GM12878 (cell line): Measurements from ENCODE around the gene ACTA2. TPM values are rescaled to one million over a fixed set of nuclear protein-coding genes. Genes with fewer than 3 reads are reported as not detected.

ENCODE experiments used
- CBX5 ChIP-seq: sonication (generic); IDR thresholded peaks from 2 replicates; pipeline ENCODE4 v1.6.1; 2016; ENCODE audit warnings: low read depth, moderate library complexity, mild to moderate bottlenecking, inconsistent platforms
- ETV6 ChIP-seq, 2 experiments: fragments of 450-650 bp in 1 of 2; IDR thresholded peaks in 1 of 2; conservative IDR thresholded peaks in 1 of 2; 2 replicates each; pipeline ENCODE4 v1.6.1; 2014; ENCODE audit warnings: antibody characterized with exemption in 1 of 2, borderline replicate concordance in 1 of 2, low read depth in 1 of 2, mild to moderate bottlenecking in 1 of 2, moderate library complexity in 1 of 2
- MTA2 ChIP-seq: fragments of 450-650 bp; IDR thresholded peaks from 2 replicates; pipeline ENCODE4 v1.6.1; 2016; ENCODE audit warnings: low read depth, mild to moderate bottlenecking, moderate library complexity
- MYC ChIP-seq: IDR thresholded peaks from 2 replicates; pipeline ENCODE4 v1.6.1; 2011; ENCODE audit warnings: mild to moderate bottlenecking, low read length, moderate library complexity, inconsistent platforms; ENCODE audit not compliant: insufficient read depth, insufficient replicate concordance, insufficient read length, severe bottlenecking
- NFIC ChIP-seq: IDR thresholded peaks from 2 replicates; pipeline ENCODE4 v1.6.1; 2012; ENCODE audit warnings: low read depth, mild to moderate bottlenecking, inconsistent platforms, low read length, moderate library complexity
- NR2F1 ChIP-seq: fragments of 450-650 bp; conservative IDR thresholded peaks from 2 replicates; pipeline ENCODE4 v1.6.1; 2017; ENCODE audit warnings: mild to moderate bottlenecking
- PAX5 ChIP-seq: IDR thresholded peaks from 2 replicates; pipeline ENCODE4 v1.6.1; 2011; ENCODE audit warnings: low read depth, low read length, borderline replicate concordance
- PAX8 ChIP-seq: fragments of 450-650 bp; IDR thresholded peaks from 2 replicates; pipeline ENCODE4 v1.6.1; 2017; ENCODE audit warnings: mild to moderate bottlenecking, moderate library complexity
- POLR2AphosphoS2 ChIP-seq: IDR thresholded peaks from 2 replicates; pipeline ENCODE4 v1.6.1; 2011; ENCODE audit warnings: low read depth, mild to moderate bottlenecking, low read length, improper control_type of control experiment, moderate library complexity
- POLR2AphosphoS5 ChIP-seq: IDR thresholded peaks from 2 replicates; pipeline ENCODE4 v1.6.1; 2011; ENCODE audit warnings: mild to moderate bottlenecking, low read length, inconsistent platforms
- RUNX3 ChIP-seq: IDR thresholded peaks from 2 replicates; pipeline ENCODE4 v1.6.1; 2012; ENCODE audit warnings: low read length, inconsistent platforms
- SIX5 ChIP-seq: IDR thresholded peaks from 2 replicates; pipeline ENCODE4 v1.6.1; 2011; ENCODE audit warnings: mild to moderate bottlenecking, low read depth, low read length, moderate library complexity; ENCODE audit not compliant: severe bottlenecking
- SMAD1 ChIP-seq: fragments of 450-650 bp; IDR thresholded peaks from 2 replicates; pipeline ENCODE4 v1.6.1; 2018; ENCODE audit warnings: mild to moderate bottlenecking, low read depth; ENCODE audit not compliant: partially characterized antibody
- TARDBP ChIP-seq: IDR thresholded peaks from 2 replicates; pipeline ENCODE4 v1.6.1; 2016; ENCODE audit warnings: borderline replicate concordance
- WRNIP1 ChIP-seq: IDR thresholded peaks from 2 replicates; pipeline ENCODE4 v1.6.1; 2011; ENCODE audit warnings: low read depth, low read length, improper control_type of control experiment, borderline replicate concordance
- ZNF207 ChIP-seq: fragments of 450-650 bp; IDR thresholded peaks from 2 replicates; pipeline ENCODE4 v1.6.1; 2014; ENCODE audit warnings: antibody characterized with exemption, mild to moderate bottlenecking, borderline replicate concordance
- ZNF384 ChIP-seq: IDR thresholded peaks from 2 replicates; pipeline ENCODE4 v1.6.1; 2012; ENCODE audit warnings: low read depth, mild to moderate bottlenecking, low read length, improper control_type of control experiment, borderline replicate concordance
- polyA plus RNA-seq, 11 experiments: library from polyadenylated mRNA; depleted of rRNA in 4 of 11; unstranded in 6 of 11; stranded (reverse) in 5 of 11; fragments of >200 nt; fragmentation: Nextera tagmentation in 4 of 11; fragmentation: Illumina TruSeq in 1 of 11; extraction: Ambion mirVana in 4 of 11; extraction: Trizol in 1 of 11; gene quantifications; 1 replicate in 1 of 11; 2 replicates in 10 of 11; pipeline versions ENCODE4 v1.2.1 to v1.2.3, GENCODE V29; 2011 to 2016; ENCODE audit warnings: inconsistent platforms in 2 of 11, missing spikeins in 2 of 11, low read depth in 1 of 11
- total RNA-seq, 4 experiments: library from RNA; depleted of rRNA in 3 of 4; stranded (reverse); fragments of >200 nt in 3 of 4; fragmentation: Illumina TruSeq in 1 of 4; extraction: Trizol in 1 of 4; gene quantifications; 2 replicates each; pipeline versions ENCODE4 v1.2.1 to v1.2.3, GENCODE V29; 2013 to 2021
- TF ChIP-seq, protein P1 (sequence below): IDR thresholded peaks from 2 replicates; pipeline ENCODE4 v1.6.1; 2011; ENCODE audit warnings: borderline replicate concordance, low read depth, mild to moderate bottlenecking, moderate library complexity, low read length; ENCODE audit not compliant: insufficient read depth, poor library complexity, severe bottlenecking
- TF ChIP-seq, protein P2 (sequence below): fragments of 450-650 bp; IDR thresholded peaks from 2 replicates; pipeline ENCODE4 v1.6.1; 2017; ENCODE audit warnings: borderline replicate concordance
- TF ChIP-seq, protein P3 (sequence below): fragments of 450-650 bp; IDR thresholded peaks from 2 replicates; pipeline ENCODE4 v1.6.1; 2014; ENCODE audit warnings: mild to moderate bottlenecking
- TF ChIP-seq, protein P4 (sequence below): IDR thresholded peaks from 2 replicates; pipeline ENCODE4 v1.6.1; 2012; ENCODE audit warnings: low read depth, low read length, improper control_type of control experiment
- TF ChIP-seq, protein P5 (sequence below), 3 experiments: IDR thresholded peaks in 2 of 3; conservative IDR thresholded peaks in 1 of 3; 2 replicates each; pipeline ENCODE4 v1.5.1; 2011; ENCODE audit warnings: low read depth in 3 of 3, low read length in 3 of 3, mild to moderate bottlenecking in 3 of 3, control low read depth in 2 of 3, moderate library complexity in 2 of 3, inconsistent platforms in 1 of 3, mixed read lengths in 1 of 3; ENCODE audit not compliant: control insufficient read depth in 2 of 3, insufficient read depth in 1 of 3; ENCODE audit errors: extremely low read depth in 1 of 3

The ACTA2 gene
- total and polyA plus RNA-seq, 10 of the 15 experiments (the other 5 are each of a cell fraction or from before 2014, with no cell fraction given): 7.4 to 78.2 (median 32.4) TPM

DNA sequence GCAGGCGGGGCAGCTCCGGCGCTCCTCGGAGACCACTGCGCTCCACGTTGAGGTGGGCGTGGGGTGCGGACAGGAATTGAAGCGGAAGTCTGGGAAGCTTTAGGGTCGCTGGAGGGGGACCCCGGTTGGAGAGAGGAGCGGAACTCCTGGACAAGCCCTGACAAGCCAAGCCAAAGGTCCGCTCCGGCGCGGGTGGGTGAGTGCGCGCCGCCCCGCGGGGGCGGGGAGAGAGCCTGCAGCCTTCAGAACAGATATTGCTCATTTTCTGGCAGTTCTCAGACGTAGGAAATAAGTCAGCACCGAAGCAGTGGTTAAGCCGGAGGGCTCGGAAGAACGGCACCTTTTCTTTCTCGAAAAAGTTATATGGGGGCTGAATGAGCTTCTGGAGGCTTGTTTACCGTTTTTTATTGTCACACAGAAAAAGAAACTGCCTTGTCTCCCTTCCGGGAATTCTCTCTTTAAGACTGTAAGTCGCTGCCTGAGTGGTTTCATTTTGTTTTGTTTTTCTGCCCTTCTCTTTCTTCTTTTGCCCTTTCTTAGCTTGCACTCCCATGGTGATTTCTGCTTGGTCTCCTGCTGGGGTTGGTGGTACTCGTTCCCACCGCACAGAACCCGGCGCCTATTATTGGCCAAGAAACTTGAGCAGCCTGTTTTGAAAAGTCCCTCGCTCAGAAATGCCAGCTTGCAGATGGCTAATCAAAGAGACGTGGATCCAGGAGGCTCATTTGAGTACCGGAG, 38.8 kb upstream of the ACTA2 start (continued):
- TF ChIP-seq PAX5: peak; percentile 7; the same call in 1 of the 2 replicates
- no peak for TF ChIP-seq MYC
- TF ChIP-seq NR2F1: peak; percentile 49; the same call in 1 of the 2 replicates
- peak; percentile 45; the same call in 1 of the 2 replicates for TF ChIP-seq RUNX3
- TF ChIP-seq, protein P1, sequence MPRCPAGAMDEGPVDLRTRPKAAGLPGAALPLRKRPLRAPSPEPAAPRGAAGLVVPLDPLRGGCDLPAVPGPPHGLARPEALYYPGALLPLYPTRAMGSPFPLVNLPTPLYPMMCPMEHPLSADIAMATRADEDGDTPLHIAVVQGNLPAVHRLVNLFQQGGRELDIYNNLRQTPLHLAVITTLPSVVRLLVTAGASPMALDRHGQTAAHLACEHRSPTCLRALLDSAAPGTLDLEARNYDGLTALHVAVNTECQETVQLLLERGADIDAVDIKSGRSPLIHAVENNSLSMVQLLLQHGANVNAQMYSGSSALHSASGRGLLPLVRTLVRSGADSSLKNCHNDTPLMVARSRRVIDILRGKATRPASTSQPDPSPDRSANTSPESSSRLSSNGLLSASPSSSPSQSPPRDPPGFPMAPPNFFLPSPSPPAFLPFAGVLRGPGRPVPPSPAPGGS: no peak
- TF ChIP-seq CBX5: no peak
- TF ChIP-seq ZNF207: no peak
- peak; percentile 53; the same call in 1 of the 2 replicates for TF ChIP-seq TARDBP
- TF ChIP-seq ZNF384: peak; percentile 18; the same call in 1 of the 2 replicates
- TF ChIP-seq, protein P2, sequence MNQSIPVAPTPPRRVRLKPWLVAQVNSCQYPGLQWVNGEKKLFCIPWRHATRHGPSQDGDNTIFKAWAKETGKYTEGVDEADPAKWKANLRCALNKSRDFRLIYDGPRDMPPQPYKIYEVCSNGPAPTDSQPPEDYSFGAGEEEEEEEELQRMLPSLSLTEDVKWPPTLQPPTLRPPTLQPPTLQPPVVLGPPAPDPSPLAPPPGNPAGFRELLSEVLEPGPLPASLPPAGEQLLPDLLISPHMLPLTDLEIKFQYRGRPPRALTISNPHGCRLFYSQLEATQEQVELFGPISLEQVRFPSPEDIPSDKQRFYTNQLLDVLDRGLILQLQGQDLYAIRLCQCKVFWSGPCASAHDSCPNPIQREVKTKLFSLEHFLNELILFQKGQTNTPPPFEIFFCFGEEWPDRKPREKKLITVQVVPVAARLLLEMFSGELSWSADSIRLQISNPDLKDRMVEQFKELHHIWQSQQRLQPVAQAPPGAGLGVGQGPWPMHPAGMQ: no peak
- TF ChIP-seq WRNIP1: peak; percentile 53; the same call in 1 of the 2 replicates
- TF ChIP-seq, protein P3, sequence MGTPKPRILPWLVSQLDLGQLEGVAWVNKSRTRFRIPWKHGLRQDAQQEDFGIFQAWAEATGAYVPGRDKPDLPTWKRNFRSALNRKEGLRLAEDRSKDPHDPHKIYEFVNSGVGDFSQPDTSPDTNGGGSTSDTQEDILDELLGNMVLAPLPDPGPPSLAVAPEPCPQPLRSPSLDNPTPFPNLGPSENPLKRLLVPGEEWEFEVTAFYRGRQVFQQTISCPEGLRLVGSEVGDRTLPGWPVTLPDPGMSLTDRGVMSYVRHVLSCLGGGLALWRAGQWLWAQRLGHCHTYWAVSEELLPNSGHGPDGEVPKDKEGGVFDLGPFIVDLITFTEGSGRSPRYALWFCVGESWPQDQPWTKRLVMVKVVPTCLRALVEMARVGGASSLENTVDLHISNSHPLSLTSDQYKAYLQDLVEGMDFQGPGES: no peak
- no peak for TF ChIP-seq SMAD1
- no peak for TF ChIP-seq SIX5
- peak; percentile 15; the same call in 1 of the 2 replicates for TF ChIP-seq MTA2
- TF ChIP-seq PAX8: 0 out of 2 replicates have a peak, but pooled peaks have one; percentile 52
- peak; percentile 82 for TF ChIP-seq POLR2AphosphoS5
- 0 out of 4 replicates have a peak, but pooled peaks of 1 of the 2 experiments have one; percentile 30 for TF ChIP-seq ETV6 (conservative IDR thresholded peaks at IDR 0.05 in 1 of 2, IDR thresholded peaks at IDR 0.05 in 1 of 2; ENCODE audit: borderline replicate concordance in 1 of 2, low read depth in 1 of 2)
- TF ChIP-seq, protein P4, sequence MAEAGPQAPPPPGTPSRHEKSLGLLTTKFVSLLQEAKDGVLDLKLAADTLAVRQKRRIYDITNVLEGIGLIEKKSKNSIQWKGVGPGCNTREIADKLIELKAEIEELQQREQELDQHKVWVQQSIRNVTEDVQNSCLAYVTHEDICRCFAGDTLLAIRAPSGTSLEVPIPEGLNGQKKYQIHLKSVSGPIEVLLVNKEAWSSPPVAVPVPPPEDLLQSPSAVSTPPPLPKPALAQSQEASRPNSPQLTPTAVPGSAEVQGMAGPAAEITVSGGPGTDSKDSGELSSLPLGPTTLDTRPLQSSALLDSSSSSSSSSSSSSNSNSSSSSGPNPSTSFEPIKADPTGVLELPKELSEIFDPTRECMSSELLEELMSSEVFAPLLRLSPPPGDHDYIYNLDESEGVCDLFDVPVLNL: peak; percentile 79
- TF ChIP-seq, protein P5, sequence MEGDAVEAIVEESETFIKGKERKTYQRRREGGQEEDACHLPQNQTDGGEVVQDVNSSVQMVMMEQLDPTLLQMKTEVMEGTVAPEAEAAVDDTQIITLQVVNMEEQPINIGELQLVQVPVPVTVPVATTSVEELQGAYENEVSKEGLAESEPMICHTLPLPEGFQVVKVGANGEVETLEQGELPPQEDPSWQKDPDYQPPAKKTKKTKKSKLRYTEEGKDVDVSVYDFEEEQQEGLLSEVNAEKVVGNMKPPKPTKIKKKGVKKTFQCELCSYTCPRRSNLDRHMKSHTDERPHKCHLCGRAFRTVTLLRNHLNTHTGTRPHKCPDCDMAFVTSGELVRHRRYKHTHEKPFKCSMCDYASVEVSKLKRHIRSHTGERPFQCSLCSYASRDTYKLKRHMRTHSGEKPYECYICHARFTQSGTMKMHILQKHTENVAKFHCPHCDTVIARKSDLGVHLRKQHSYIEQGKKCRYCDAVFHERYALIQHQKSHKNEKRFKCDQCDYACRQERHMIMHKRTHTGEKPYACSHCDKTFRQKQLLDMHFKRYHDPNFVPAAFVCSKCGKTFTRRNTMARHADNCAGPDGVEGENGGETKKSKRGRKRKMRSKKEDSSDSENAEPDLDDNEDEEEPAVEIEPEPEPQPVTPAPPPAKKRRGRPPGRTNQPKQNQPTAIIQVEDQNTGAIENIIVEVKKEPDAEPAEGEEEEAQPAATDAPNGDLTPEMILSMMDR (IDR thresholded peaks at IDR 0.05 in 2 of 3, conservative IDR thresholded peaks at IDR 0.05 in 1 of 3; ENCODE audit: control insufficient read depth in 2 of 3, extremely low read depth in 1 of 3, insufficient read depth in 1 of 3, low read depth in 3 of 3, low read length in 3 of 3): peak in 2 of 3 experiments; percentile 7 to 16; a peak in 1 of 6 replicates
- 0 out of 2 replicates have a peak, but pooled peaks have one; percentile 30 for TF ChIP-seq NFIC
- TF ChIP-seq POLR2AphosphoS2: peak; percentile 73; the same call in 1 of the 2 replicates
